NCI-H82 treated with DMSO at 0.1 percent for 48 hours (cell line): ENCODE results near the gene C16orf78.

Experiments
- DNase-seq: peaks from one replicate; lab custom pipeline; 2025; ENCODE audit not compliant: unreplicated experiment; lab: John Stamatoyannopoulos, UW

Gene C16orf78

GRCh38 chr16:49382916-49383315 is 9.3 kb downstream of the C16orf78 start:
- no peak for DNase-seq

- DNase-seq = no peak
Observed at GRCh38 chr16:49395021-49395420, 21.4 kb downstream of the C16orf78 start.

GRCh38 chr16:49396206-49396720 is 22.7 kb downstream of the C16orf78 start:
- no peak for DNase-seq

- no peak for DNase-seq
Observed at GRCh38 chr16:49398761-49399160, 25.2 kb downstream of the C16orf78 start.

GRCh38 chr16:49399594-49400364 is 26.2 kb downstream of the C16orf78 start:
- DNase-seq = no peak

- DNase-seq = no peak
Observed at GRCh38 chr16:49400611-49401010, 27.0 kb downstream of the C16orf78 start.

GRCh38 chr16:49405123-49405522 is 31.5 kb downstream of the C16orf78 start:
- DNase-seq = no peak

- DNase-seq = no peak
Observed at GRCh38 chr16:49405530-49405929, 31.9 kb downstream of the C16orf78 start.

- peak; percentile 74 for DNase-seq
Observed at GRCh38 chr16:49407873-49408550, 34.4 kb downstream of the C16orf78 start.

GRCh38 chr16:49409121-49409520 is 35.5 kb downstream of the C16orf78 start:
- no peak for DNase-seq

- no peak for DNase-seq
Observed at GRCh38 chr16:49410226-49410625, 36.6 kb downstream of the C16orf78 start.

GRCh38 chr16:49411121-49411970 is 37.7 kb downstream of the C16orf78 start:
- DNase-seq = no peak

GRCh38 chr16:49414671-49415070 is 41.1 kb downstream of the C16orf78 start:
- no peak for DNase-seq

GRCh38 chr16:49415083-49415482 is 41.5 kb downstream of the C16orf78 start:
- no peak for DNase-seq

GRCh38 chr16:49416001-49416675 is 42.5 kb downstream of the C16orf78 start:
- no peak for DNase-seq

GRCh38 chr16:49417354-49417753 is 43.8 kb downstream of the C16orf78 start:
- DNase-seq = no peak

GRCh38 chr16:49419006-49419405 is 45.4 kb downstream of the C16orf78 start:
- no peak for DNase-seq

- DNase-seq = no peak
Observed at GRCh38 chr16:49419862-49420261, 46.3 kb downstream of the C16orf78 start.

- no peak for DNase-seq
Observed at GRCh38 chr16:49422896-49423295, 49.3 kb downstream of the C16orf78 start.

GRCh38 chr16:49424961-49425360 is 51.4 kb downstream of the C16orf78 start:
- DNase-seq = no peak

GRCh38 chr16:49427771-49428170 is 54.2 kb downstream of the C16orf78 start:
- no peak for DNase-seq
